Duodenal mucosa (tissue), 2 donors: ENCODE results near the gene FRS2.

Experiments used
- H3K27ac ChIP-seq: one replicate; pipeline ENCODE4 v1.7.0; 2013; ENCODE audit warnings: low read depth, low read length
- H3K27me3 ChIP-seq, 2 donors: one replicate each; pipeline ENCODE4 v1.7.0; 2013; ENCODE audit warnings: low read length in 2 of 2, control low read depth in 1 of 2; ENCODE audit not compliant: insufficient read depth in 2 of 2, control insufficient read depth in 1 of 2
- H3K36me3 ChIP-seq, 2 donors: one replicate each; pipeline ENCODE4 v1.7.0; 2013; ENCODE audit warnings: low read length in 2 of 2, control low read depth in 1 of 2; ENCODE audit not compliant: insufficient read depth in 2 of 2, control insufficient read depth in 1 of 2
- H3K4me1 ChIP-seq, 2 donors: one replicate each; pipeline ENCODE4 v1.7.0; 2013; ENCODE audit warnings: low read length in 2 of 2, control low read depth in 1 of 2; ENCODE audit not compliant: insufficient read depth in 2 of 2, control insufficient read depth in 1 of 2
- H3K4me3 ChIP-seq, 2 donors: one replicate each; pipeline ENCODE4 v1.7.0; 2013; ENCODE audit warnings: low read length in 2 of 2, low read depth in 1 of 2
- H3K9ac ChIP-seq, 2 donors: one replicate each; pipeline ENCODE4 v1.7.0; 2013; ENCODE audit warnings: low read length in 2 of 2, low read depth in 1 of 2
- H3K9me3 ChIP-seq, 2 donors: one replicate each; pipeline ENCODE4 v1.7.0; 2013; ENCODE audit warnings: low read length in 2 of 2, control low read depth in 1 of 2; ENCODE audit not compliant: control insufficient read depth in 1 of 2

FRS2 gene

GRCh38 chr12:69497308-69498026, 27.3 kb downstream of the FRS2 start:
- Histone ChIP-seq H3K27ac (no peak overlapping the region), H3K36me3 (no peaks in the 10 kb centered on the region), H3K27me3 (no peaks in the 10 kb centered on the region), H3K4me3 (peak overlapping the region in 1 of 2 donors; percentile 39), H3K9ac (no peak overlapping the region), H3K9me3 (no peaks in the 10 kb centered on the region), H3K4me1 (peaks cover 4 to 20% of the 10 kb centered on the region in 2 donors)

DNA sequence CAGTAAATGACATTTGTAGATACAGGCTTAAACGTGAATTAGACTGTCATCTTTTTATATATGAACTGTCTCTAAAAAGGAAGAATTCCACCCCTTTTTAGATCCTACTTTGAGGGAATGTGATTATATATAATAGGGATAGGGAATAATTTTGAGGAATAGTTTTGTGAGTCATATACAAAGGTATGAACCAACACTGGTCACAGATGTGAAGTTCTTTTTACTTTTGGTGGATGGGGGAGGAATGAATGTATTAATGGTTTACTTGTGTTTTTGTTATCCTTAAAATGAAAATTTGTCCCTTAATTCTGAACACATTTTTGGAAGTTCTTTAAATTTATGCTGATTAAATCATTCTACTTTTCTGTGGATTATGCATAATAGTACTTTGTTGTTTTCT, 30.4 kb downstream of the FRS2 start:
- no peak overlapping the region for H3K9ac ChIP-seq
- H3K4me1 ChIP-seq: peaks cover 4 to 16% of the 10 kb centered on the region in 2 donors
- H3K27ac ChIP-seq: no peak overlapping the region
- no peaks in the 10 kb centered on the region for H3K9me3 ChIP-seq
- no peaks in the 10 kb centered on the region for H3K36me3 ChIP-seq
- no peak overlapping the region for H3K4me3 ChIP-seq
- H3K27me3 ChIP-seq: no peaks in the 10 kb centered on the region

- Histone ChIP-seq H3K36me3 (no peaks in the 10 kb centered on the region), H3K9me3 (no peaks in the 10 kb centered on the region), H3K27me3 (no peaks in the 10 kb centered on the region), H3K4me1 (peaks cover 4 to 16% of the 10 kb centered on the region in 2 donors), H3K9ac (no peak overlapping the region), H3K27ac (no peak overlapping the region), H3K4me3 (no peak overlapping the region)
These were observed 31.1 kb downstream of the FRS2 start for GRCh38 chr12:69501154-69501895.

GRCh38 chr12:69502345-69503081, 32.3 kb downstream of the FRS2 start:
- H3K36me3 ChIP-seq: no peaks in the 10 kb centered on the region
- H3K9me3 ChIP-seq: no peaks in the 10 kb centered on the region
- no peaks in the 10 kb centered on the region for H3K27me3 ChIP-seq
- no peak overlapping the region for H3K4me3 ChIP-seq
- H3K27ac ChIP-seq: no peak overlapping the region
- H3K9ac ChIP-seq: no peak overlapping the region
- peaks cover 2 to 9% of the 10 kb centered on the region in 2 donors for H3K4me1 ChIP-seq

- no peak overlapping the region for H3K9ac ChIP-seq
- H3K4me1 ChIP-seq: peaks cover 0 to 4% of the 10 kb centered on the region in 2 donors
- no peaks in the 10 kb centered on the region for H3K27me3 ChIP-seq
- H3K36me3 ChIP-seq: no peaks in the 10 kb centered on the region
- H3K27ac ChIP-seq: no peak overlapping the region
- H3K9me3 ChIP-seq: no peaks in the 10 kb centered on the region
- no peak overlapping the region for H3K4me3 ChIP-seq
These were observed 37.9 kb downstream of the FRS2 start for GRCh38 chr12:69508091-69508490.

DNA sequence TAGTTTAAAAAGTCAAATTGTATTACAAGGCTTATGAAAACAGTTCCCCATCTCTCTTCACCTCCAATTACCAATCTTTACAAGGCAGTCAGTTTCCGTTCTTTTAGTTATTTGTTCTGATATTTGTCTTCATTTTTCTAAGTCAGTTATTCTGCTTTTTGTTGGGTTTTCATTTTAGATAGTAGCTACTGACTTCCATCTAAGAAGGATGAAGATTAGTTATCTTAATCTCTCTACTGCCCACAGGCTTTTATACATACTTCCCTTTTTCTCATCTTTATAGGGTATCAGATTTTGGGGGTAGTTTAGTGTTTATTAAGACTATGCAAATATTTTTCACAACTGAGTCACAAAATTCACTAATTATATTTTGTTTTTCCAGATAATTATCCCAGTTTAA, 38.4 kb downstream of the FRS2 start:
- H3K9ac ChIP-seq: no peak overlapping the region
- no peaks in the 10 kb centered on the region for H3K9me3 ChIP-seq
- H3K27me3 ChIP-seq: no peaks in the 10 kb centered on the region
- no peaks in the 10 kb centered on the region for H3K36me3 ChIP-seq
- H3K4me1 ChIP-seq: peaks cover 0 to 4% of the 10 kb centered on the region in 2 donors
- H3K27ac ChIP-seq: no peak overlapping the region
- no peak overlapping the region for H3K4me3 ChIP-seq

DNA sequence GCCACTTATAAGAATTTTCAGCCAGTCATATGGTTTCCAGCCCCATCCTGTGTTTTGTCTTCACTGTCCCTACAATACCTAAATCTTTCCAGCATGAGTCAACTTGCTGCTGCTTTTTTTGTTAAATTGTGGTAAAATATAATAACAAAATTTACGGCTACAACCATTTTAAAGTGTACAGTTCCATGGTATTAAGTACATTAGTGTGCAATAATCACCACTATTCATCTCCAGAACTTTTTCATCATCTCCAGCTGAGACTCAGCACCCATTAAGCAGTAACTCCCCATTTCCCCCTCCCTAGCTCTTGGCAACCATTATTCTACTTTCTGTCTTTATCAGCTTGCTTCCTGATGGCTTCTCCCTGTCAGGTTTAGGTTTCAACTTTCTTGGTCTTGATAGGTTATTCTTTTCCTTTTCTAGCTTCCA, 39.1 kb downstream of the FRS2 start:
- Histone ChIP-seq H3K4me1 (peaks cover 0 to 4% of the 10 kb centered on the region in 2 donors), H3K36me3 (no peaks in the 10 kb centered on the region), H3K27me3 (no peaks in the 10 kb centered on the region), H3K9ac (no peak overlapping the region), H3K9me3 (no peaks in the 10 kb centered on the region), H3K27ac (no peak overlapping the region), H3K4me3 (no peak overlapping the region)

DNA sequence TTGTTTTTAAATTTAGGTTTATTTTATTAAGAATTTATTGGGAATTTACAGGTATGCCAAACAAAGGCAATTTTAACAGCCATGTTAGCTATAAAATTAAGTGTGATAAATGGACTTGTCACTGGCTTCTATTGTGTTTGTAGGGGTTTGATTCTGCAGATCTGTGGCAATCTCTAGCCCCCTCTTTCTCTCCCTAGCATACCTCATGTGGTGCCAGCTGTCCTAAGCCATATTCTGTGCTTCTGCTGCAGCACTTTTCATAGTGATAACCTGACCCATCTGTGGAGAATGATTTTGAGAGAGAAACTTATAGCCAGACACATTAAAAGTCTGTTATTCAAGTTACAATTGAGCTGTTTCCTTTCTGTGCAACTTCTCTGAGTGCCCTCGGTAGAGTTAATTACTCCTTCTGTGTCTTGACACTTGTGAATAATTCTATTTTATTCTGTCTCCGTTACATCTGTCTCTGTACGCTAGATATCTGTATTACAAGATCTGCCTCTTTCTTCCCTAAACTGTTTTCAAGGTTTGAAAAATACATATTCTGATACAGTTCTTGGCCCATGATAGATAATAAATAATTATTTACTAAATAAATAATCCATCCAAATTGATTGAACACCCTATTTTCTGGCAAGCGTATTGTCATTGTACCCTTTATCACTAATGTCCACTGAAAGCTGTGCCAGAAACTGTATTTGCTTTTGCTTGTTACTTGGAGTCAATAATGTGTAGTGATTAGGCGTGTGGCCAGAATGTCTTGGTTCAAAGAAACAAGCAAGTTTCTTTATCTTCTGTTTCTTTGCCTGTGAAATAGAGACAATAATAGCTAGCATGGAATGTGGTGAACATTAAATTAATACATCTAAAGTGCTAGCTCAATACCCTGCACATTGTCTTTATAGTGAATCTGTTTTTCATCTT, 40.0 kb downstream of the FRS2 start:
- no peaks in the 10 kb centered on the region for H3K27me3 ChIP-seq
- no peaks in the 10 kb centered on the region for H3K36me3 ChIP-seq
- no peak overlapping the region for H3K9ac ChIP-seq
- no peak overlapping the region for H3K4me3 ChIP-seq
- H3K27ac ChIP-seq: no peak overlapping the region
- H3K9me3 ChIP-seq: no peaks in the 10 kb centered on the region
- peaks cover 0 to 4% of the 10 kb centered on the region in 2 donors for H3K4me1 ChIP-seq

DNA sequence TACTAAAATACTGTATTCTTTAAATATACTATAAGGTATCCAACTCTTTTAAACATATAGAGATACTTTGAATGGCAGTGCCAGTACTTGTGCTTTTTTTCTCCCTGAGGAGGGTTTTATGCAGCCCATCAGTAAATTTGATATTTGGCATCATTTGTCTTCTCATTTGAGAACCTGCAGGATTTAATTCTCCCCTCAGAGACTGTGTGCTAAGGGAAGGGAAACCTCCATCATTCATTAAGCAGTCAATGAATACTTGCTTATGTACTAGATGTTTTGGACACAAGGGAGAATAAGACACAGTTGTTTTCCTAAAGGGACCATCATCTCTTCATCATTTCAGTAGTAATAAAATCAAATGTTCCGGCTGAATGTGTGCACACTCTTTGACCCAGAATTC, 40.8 kb downstream of the FRS2 start:
- Histone ChIP-seq H3K9me3 (no peaks in the 10 kb centered on the region), H3K27ac (no peak overlapping the region), H3K4me1 (peaks cover 0 to 4% of the 10 kb centered on the region in 2 donors), H3K27me3 (no peaks in the 10 kb centered on the region), H3K36me3 (no peaks in the 10 kb centered on the region), H3K4me3 (no peak overlapping the region), H3K9ac (no peak overlapping the region)
